Parathyroid adenoma (tissue), 2 donors: ENCODE results near the gene MYH4.

Experiments
- H2AFZ ChIP-seq: fragments of 300-600 bp; sonication (generic); one replicate; pipeline ENCODE4 v1.7.0; 2017; ENCODE audit warnings: antibody characterized with exemption, mild to moderate bottlenecking
- H3K27ac ChIP-seq: fragments of 300-600 bp; sonication (generic); one replicate; pipeline ENCODE4 v1.7.0; 2017
- H3K27me3 ChIP-seq: fragments of 300-600 bp; sonication (generic); one replicate; pipeline ENCODE4 v1.7.0; 2017; ENCODE audit warnings: low read length; ENCODE audit not compliant: control insufficient read depth, insufficient read depth
- H3K36me3 ChIP-seq: fragments of 300-600 bp; sonication (generic); one replicate; pipeline ENCODE4 v1.7.0; 2017; ENCODE audit warnings: low read length; ENCODE audit not compliant: control insufficient read depth, insufficient read depth
- H3K4me1 ChIP-seq: fragments of 300-600 bp; sonication (generic); one replicate; pipeline ENCODE4 v1.7.0; 2017; ENCODE audit warnings: control low read depth
- H3K4me2 ChIP-seq: fragments of 300-600 bp; sonication (generic); one replicate; pipeline ENCODE4 v1.7.0; 2017; ENCODE audit warnings: low read length
- H3K4me3 ChIP-seq: fragments of 300-600 bp; sonication (generic); one replicate; pipeline ENCODE4 v1.7.0; 2017; ENCODE audit warnings: low read depth, low read length
- H3K79me2 ChIP-seq: fragments of 300-600 bp; sonication (generic); one replicate; pipeline ENCODE4 v1.7.0; 2017; ENCODE audit warnings: control low read depth
- H3K9ac ChIP-seq: fragments of 300-600 bp; sonication (generic); one replicate; pipeline ENCODE4 v1.7.0; 2017; ENCODE audit warnings: mild to moderate bottlenecking
- H3K9me3 ChIP-seq: fragments of 300-600 bp; sonication (generic); one replicate; pipeline ENCODE4 v1.7.0; 2017; ENCODE audit warnings: low read length; ENCODE audit not compliant: control insufficient read depth
- CTCF ChIP-seq: fragments of 300-600 bp; sonication (generic); IDR thresholded peaks from one replicate; pipeline ENCODE4 v1.7.0; 2017; ENCODE audit warnings: antibody characterized with exemption, mild to moderate bottlenecking
- donor health status: primary hyperparathyroidism.

The MYH4 gene

DNA sequence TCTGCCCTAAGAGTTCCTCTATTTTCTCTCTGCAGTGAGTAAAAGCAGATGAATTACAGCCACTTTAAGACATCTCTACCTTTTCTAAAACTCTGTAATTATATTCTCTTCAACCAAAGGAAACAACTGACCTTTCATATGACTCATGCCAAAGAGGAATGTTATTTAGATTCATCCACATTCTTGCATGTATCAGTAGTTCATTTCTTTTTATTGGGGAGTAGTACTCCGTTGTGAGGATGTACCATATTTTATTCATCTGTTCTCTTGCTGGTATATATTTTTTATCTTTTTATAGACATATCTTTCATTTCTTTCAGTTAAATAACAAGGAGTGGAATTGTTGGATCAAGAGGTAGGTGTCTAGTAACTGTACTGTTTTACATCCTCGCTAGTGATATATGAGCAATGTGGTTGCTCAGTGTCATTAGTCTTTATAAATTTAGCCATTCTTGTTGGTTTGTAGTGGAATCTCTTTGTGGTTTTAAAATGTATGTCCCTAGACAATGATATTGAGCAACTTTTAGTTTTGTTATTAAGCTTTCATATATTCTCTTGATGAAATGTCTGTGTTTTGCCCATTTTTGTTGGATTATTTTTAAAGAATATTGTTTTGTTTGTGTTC is 39.8 kb downstream of the MYH4 start:
- Histone ChIP-seq H3K4me3 (no peak overlapping the region), H3K4me1 (no peaks in the 10 kb centered on the region), H2AFZ (no peak overlapping the region), H3K79me2 (no peaks in the 10 kb centered on the region), H3K4me2 (no peak overlapping the region), H3K36me3 (no peaks in the 10 kb centered on the region), H3K9me3 (no peaks in the 10 kb centered on the region), H3K9ac (no peak overlapping the region), H3K27me3 (no peaks in the 10 kb centered on the region), H3K27ac (no peak overlapping the region)
- no peak for TF ChIP-seq CTCF

DNA sequence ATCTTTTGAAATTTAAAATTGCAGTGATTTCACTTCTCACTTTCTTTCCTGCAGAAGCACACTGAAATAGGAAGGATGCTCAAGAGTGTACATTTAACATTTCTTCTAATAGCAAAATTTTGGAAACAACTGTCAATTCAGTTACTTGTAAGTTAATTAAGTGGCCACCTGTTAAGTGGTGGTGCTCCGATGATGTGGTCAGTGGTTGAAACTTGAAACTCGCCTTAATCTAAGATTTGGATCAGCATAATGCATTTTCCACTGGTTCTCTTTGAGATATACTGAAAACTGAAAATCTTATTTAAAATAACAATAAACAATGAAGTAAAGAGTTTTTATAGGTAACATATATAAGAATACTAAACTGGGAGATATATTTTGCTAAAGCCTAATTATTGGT is 40.6 kb downstream of the MYH4 start:
- no peaks in the 10 kb centered on the region for H3K9me3 ChIP-seq
- no peak for TF ChIP-seq CTCF
- H3K27ac ChIP-seq = no peak overlapping the region
- no peak overlapping the region for H2AFZ ChIP-seq
- H3K4me3 ChIP-seq = no peak overlapping the region
- H3K4me1 ChIP-seq = no peaks in the 10 kb centered on the region
- H3K79me2 ChIP-seq = no peaks in the 10 kb centered on the region
- no peaks in the 10 kb centered on the region for H3K27me3 ChIP-seq
- no peak overlapping the region for H3K4me2 ChIP-seq
- no peak overlapping the region for H3K9ac ChIP-seq
- no peaks in the 10 kb centered on the region for H3K36me3 ChIP-seq

DNA sequence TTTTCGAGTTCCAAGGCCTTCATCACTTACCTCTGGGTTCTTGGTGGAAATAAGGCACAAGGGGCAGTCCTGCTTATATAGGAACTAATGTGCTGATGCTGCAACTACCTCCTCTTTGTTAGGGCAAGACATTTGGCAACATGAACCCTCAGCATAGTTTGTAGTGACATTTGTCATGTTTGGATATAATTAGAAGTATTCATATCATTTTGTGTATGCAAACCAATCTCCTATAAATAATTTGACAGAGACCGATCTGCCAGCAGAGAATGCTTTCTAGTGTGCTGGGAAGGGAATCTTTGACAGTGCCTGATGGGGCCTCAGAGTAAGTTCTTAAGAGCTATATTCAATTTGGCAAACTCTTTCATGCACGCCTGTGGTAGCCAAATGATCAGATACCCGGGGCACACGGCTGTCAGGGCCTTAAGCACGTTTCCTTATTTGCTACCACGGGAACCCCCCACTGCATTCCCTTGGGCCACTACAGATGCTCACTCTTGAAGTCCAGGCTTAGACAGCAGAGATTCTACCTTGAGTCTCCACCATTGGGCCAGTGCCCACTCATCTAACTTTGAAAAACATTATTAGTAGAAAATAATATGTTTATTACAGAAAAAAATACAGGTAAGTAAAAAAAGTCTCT is 47.3 kb downstream of the MYH4 start, which contains the start of gene MYH8:
MYH8 (minus strand) TSS at position 51 of the 643 bp plus-strand sequence. CDS start 1,723 bp downstream, outside the sequence.
- TF ChIP-seq CTCF = no peak
- Histone ChIP-seq H3K27me3 (no peaks in the 10 kb centered on the region), H3K36me3 (no peaks in the 10 kb centered on the region), H3K79me2 (no peaks in the 10 kb centered on the region), H3K9ac (no peak within 1 kb of the TSS), H3K27ac (no peak within 1 kb of the TSS), H3K9me3 (no peaks in the 10 kb centered on the region), H3K4me3 (no peak within 1 kb of the TSS), H3K4me1 (no peaks in the 10 kb centered on the region), H2AFZ (no peak within 1 kb of the TSS), H3K4me2 (no peak within 1 kb of the TSS)

GRCh38 chr17:10421211-10421610 is 48.1 kb downstream of the MYH4 start:
- Histone ChIP-seq H3K79me2 (no peaks in the 10 kb centered on the region), H3K4me2 (no peak overlapping the region), H2AFZ (no peak overlapping the region), H3K9ac (no peak overlapping the region), H3K4me3 (no peak overlapping the region), H3K27me3 (no peaks in the 10 kb centered on the region), H3K27ac (no peak overlapping the region), H3K9me3 (no peaks in the 10 kb centered on the region), H3K36me3 (no peaks in the 10 kb centered on the region), H3K4me1 (no peaks in the 10 kb centered on the region)
- no peak for TF ChIP-seq CTCF

DNA sequence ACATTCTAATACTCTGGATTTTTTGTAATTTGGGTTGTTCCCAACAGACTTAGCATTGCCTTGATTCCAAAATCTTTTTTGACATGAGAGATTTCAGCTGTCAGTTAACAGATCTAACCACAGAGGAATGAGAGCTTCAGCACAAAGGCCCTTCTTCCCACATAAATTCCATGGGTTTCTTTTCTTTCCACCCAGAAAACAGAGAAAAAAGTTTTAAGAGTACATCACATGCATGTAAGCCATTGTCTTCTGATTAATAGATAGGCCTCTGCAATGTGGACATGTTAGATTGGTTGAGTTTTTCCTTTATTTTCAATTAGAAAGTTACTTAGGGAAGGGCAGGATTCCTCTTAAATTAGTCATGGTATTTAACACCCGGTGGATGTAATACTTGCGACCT is 48.5 kb downstream of the MYH4 start:
- Histone ChIP-seq H3K9me3 (no peaks in the 10 kb centered on the region), H3K4me1 (peaks cover 2% of the 10 kb centered on the region), H3K36me3 (no peaks in the 10 kb centered on the region), H3K27me3 (no peaks in the 10 kb centered on the region), H3K4me2 (no peak overlapping the region), H3K79me2 (no peaks in the 10 kb centered on the region), H3K9ac (no peak overlapping the region), H3K4me3 (no peak overlapping the region), H2AFZ (no peak overlapping the region), H3K27ac (no peak overlapping the region)
- TF ChIP-seq CTCF = no peak
